Hepatocyte (in vitro differentiated cells): ENCODE measurements around the gene NPR3. TPM values are rescaled to one million over a fixed set of nuclear protein-coding genes. Genes with fewer than 3 reads are reported as not detected.

Experiments
- DNase-seq: peaks from one replicate; pipeline ENCODE4 v3.0.0-alpha.2; 2016; ENCODE audit warnings: low spot score
- H2AFZ ChIP-seq: fragments of 200-600 bp; sonication (generic); 2 replicates; pipeline ENCODE4 v1.6.0; 2016; ENCODE audit warnings: antibody characterized with exemption, mild to moderate bottlenecking
- H3K27ac ChIP-seq: fragments of 200-600 bp; sonication (generic); 2 replicates; pipeline ENCODE4 v1.5.1; 2016; ENCODE audit warnings: mild to moderate bottlenecking
- H3K27me3 ChIP-seq: fragments of 200-600 bp; sonication (generic); 2 replicates; pipeline ENCODE4 v1.6.1; 2016
- H3K36me3 ChIP-seq: fragments of 200-600 bp; sonication (generic); replicated peaks from 2 replicates; pipeline ENCODE4 v1.5.1; 2016; ENCODE audit warnings: low read depth; ENCODE audit not compliant: insufficient read depth
- H3K4me1 ChIP-seq: fragments of 200-600 bp; sonication (generic); 2 replicates; pipeline ENCODE4 v1.5.1; 2016; ENCODE audit warnings: mild to moderate bottlenecking, moderate library complexity; ENCODE audit not compliant: insufficient read depth
- H3K4me2 ChIP-seq: fragments of 200-600 bp; sonication (generic); 2 replicates; pipeline ENCODE4 v1.6.0; 2016
- H3K4me3 ChIP-seq: fragments of 200-600 bp; sonication (generic); 2 replicates; pipeline ENCODE4 v1.5.1; 2016; ENCODE audit warnings: mild to moderate bottlenecking
- H3K79me2 ChIP-seq: fragments of 200-600 bp; sonication (generic); 2 replicates; pipeline ENCODE4 v1.6.0; 2017; ENCODE audit warnings: mild to moderate bottlenecking
- H3K9me2 ChIP-seq: fragments of 200-600 bp; sonication (generic); replicated peaks from 2 replicates; pipeline ENCODE4 v1.6.0; 2017; ENCODE audit warnings: mild to moderate bottlenecking; ENCODE audit not compliant: insufficient read depth
- H3K9me3 ChIP-seq: fragments of 200-600 bp; sonication (generic); 2 replicates; pipeline ENCODE4 v1.5.1; 2016; ENCODE audit warnings: low read depth, mild to moderate bottlenecking
- H4K20me1 ChIP-seq: fragments of 200-600 bp; sonication (generic); 2 replicates; pipeline ENCODE4 v1.6.0; 2016; ENCODE audit warnings: mild to moderate bottlenecking; ENCODE audit not compliant: insufficient read depth, poor library complexity, severe bottlenecking
- EZH2 ChIP-seq: fragments of 200-600 bp; sonication (generic); IDR thresholded peaks from 2 replicates; pipeline ENCODE4 v1.6.1; 2016; ENCODE audit warnings: antibody characterized with exemption, mild to moderate bottlenecking, borderline replicate concordance
- EZH2phosphoT487 ChIP-seq: fragments of 200-600 bp; sonication (generic); IDR thresholded peaks from one replicate; pipeline ENCODE4 v1.6.1; 2018; ENCODE audit warnings: antibody characterized with exemption, mild to moderate bottlenecking, low read depth, moderate library complexity; ENCODE audit not compliant: unreplicated experiment, severe bottlenecking
- WGBS: methylation state at CpG from one replicate; pipeline ENCODE4 v1.1.6; 2016; ENCODE audit warnings: low lambda C conversion rate; ENCODE audit errors: missing lambda C conversion rate; 5-methylcytosine and 5-hydroxymethylcytosine counted together
- polyA plus RNA-seq: library from polyadenylated mRNA; unstranded; fragments of >200 nt; fragmentation: Nextera tagmentation; extraction: Ambion mirVana; gene quantifications from 2 replicates; pipeline ENCODE4 v1.2.1, GENCODE V29; 2016
- total RNA-seq: library from RNA; depleted of rRNA; stranded (reverse); fragments of >200 nt; gene quantifications from 2 replicates; pipeline ENCODE4 v1.2.3, GENCODE V29; 2014
- TF ChIP-seq, protein P1 (sequence below): fragments of 200-600 bp; sonication (generic); IDR thresholded peaks from 2 replicates; pipeline ENCODE4 v1.5.1; 2016; ENCODE audit warnings: antibody characterized with exemption, mild to moderate bottlenecking; ENCODE audit not compliant: poor library complexity

The NPR3 gene
- total and polyA plus RNA-seq, 2 experiments from 2014 or later: 3.6 to 20.0 TPM

DNA sequence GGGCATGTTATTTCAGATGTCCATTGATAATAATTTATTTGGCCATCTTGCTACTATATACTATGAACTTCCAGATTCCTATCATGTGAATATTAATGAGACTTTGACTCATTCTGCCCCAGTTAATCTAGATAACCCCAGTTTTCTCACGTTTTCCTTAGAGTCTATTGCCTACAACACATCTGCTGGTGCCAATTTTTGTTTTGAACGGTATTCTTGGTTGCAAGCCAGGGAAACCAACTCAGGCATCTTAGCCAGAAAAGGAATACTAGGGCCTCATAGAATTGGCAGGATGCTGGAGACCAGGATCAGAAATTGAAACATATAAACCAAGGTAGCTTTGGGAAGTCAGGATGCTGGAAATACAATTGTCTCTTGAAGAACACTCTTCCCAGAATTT is 28.0 kb upstream of the NPR3 start:
- no peaks in the 10 kb centered on the region for H3K36me3 ChIP-seq
- 76% methylated on average over 2 of the region's 2 CpGs for WGBS
- TF ChIP-seq, protein P1, sequence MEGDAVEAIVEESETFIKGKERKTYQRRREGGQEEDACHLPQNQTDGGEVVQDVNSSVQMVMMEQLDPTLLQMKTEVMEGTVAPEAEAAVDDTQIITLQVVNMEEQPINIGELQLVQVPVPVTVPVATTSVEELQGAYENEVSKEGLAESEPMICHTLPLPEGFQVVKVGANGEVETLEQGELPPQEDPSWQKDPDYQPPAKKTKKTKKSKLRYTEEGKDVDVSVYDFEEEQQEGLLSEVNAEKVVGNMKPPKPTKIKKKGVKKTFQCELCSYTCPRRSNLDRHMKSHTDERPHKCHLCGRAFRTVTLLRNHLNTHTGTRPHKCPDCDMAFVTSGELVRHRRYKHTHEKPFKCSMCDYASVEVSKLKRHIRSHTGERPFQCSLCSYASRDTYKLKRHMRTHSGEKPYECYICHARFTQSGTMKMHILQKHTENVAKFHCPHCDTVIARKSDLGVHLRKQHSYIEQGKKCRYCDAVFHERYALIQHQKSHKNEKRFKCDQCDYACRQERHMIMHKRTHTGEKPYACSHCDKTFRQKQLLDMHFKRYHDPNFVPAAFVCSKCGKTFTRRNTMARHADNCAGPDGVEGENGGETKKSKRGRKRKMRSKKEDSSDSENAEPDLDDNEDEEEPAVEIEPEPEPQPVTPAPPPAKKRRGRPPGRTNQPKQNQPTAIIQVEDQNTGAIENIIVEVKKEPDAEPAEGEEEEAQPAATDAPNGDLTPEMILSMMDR: no peak
- TF ChIP-seq EZH2phosphoT487: no peak
- no peak for TF ChIP-seq EZH2
- H3K9me2 ChIP-seq: no peaks in the 10 kb centered on the region
- DNase-seq: no peak
- no peak overlapping the region for H2AFZ ChIP-seq
- H3K79me2 ChIP-seq: no peaks in the 10 kb centered on the region
- no peak overlapping the region for H3K4me3 ChIP-seq
- no peaks in the 10 kb centered on the region for H3K27me3 ChIP-seq
- no peaks in the 10 kb centered on the region for H4K20me1 ChIP-seq
- no peak overlapping the region for H3K4me2 ChIP-seq
- H3K4me1 ChIP-seq: no peaks in the 10 kb centered on the region
- H3K27ac ChIP-seq: no peak overlapping the region
- no peaks in the 10 kb centered on the region for H3K9me3 ChIP-seq

GRCh38 chr5:32684260-32684659 is 26.9 kb upstream of the NPR3 start:
- H3K4me3 ChIP-seq: no peak overlapping the region
- H3K9me3 ChIP-seq: no peaks in the 10 kb centered on the region
- H4K20me1 ChIP-seq: no peaks in the 10 kb centered on the region
- H3K4me1 ChIP-seq: no peaks in the 10 kb centered on the region
- no peaks in the 10 kb centered on the region for H3K27me3 ChIP-seq
- DNase-seq: no peak
- H3K27ac ChIP-seq: no peak overlapping the region
- TF ChIP-seq, protein P1: no peak
- no peak for TF ChIP-seq EZH2phosphoT487
- no peak for TF ChIP-seq EZH2
- 100% methylated on average over 1 of the region's 1 CpG for WGBS
- no peaks in the 10 kb centered on the region for H3K36me3 ChIP-seq
- H3K9me2 ChIP-seq: no peaks in the 10 kb centered on the region
- H3K79me2 ChIP-seq: no peaks in the 10 kb centered on the region
- no peak overlapping the region for H2AFZ ChIP-seq
- no peak overlapping the region for H3K4me2 ChIP-seq

DNA sequence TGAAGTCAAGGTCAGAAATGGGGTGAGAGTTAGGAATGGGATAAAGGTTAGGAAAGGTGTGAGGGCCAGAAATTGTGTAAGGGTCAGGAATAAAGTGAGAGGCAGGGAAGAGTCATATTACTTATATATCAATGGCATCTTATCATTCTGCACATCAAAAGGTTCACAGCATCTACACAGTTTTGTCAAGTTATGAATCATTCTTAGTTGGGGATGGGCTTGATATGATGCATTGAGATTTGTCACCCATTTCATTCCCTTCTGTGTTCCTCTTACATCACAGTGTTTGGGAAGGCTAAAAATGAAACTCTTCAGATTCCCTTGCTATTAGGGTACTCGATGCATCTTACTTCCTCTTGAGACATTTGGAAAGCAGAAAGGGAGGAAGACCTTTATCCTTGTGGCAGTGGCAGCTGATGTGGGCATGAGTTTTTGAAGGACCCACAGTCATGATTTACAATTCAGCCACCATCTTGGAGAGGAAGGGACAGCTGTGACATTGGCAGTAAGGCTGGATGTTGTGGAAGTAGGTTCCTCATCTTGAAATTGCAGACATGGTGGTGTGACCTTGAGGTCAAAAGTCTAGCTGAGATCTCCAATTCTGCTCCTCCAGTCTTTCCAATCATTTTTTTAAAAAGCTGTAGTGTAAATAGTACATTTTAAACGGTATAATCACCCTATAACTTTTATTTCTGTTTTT is 24.2 kb upstream of the NPR3 start:
- 77% methylated on average over 2 of the region's 2 CpGs for WGBS
- Histone ChIP-seq H3K27me3 (no peaks in the 10 kb centered on the region), H4K20me1 (no peaks in the 10 kb centered on the region), H3K9me2 (no peaks in the 10 kb centered on the region), H3K4me1 (no peaks in the 10 kb centered on the region), H2AFZ (no peak overlapping the region), H3K9me3 (no peaks in the 10 kb centered on the region), H3K27ac (no peak overlapping the region), H3K4me3 (no peak overlapping the region), H3K4me2 (no peak overlapping the region), H3K79me2 (no peaks in the 10 kb centered on the region), H3K36me3 (no peaks in the 10 kb centered on the region)
- TF ChIP-seq EZH2 (no peak), EZH2phosphoT487 (no peak)
- TF ChIP-seq, protein P1: no peak
- DNase-seq: no peak

- no peaks in the 10 kb centered on the region for H3K9me2 ChIP-seq
- H3K4me1 ChIP-seq: no peaks in the 10 kb centered on the region
- H2AFZ ChIP-seq: no peak overlapping the region
- no peak overlapping the region for H3K4me2 ChIP-seq
- H3K27me3 ChIP-seq: no peaks in the 10 kb centered on the region
- no peaks in the 10 kb centered on the region for H3K79me2 ChIP-seq
- no peaks in the 10 kb centered on the region for H3K9me3 ChIP-seq
- H3K27ac ChIP-seq: no peak overlapping the region
- no peaks in the 10 kb centered on the region for H3K36me3 ChIP-seq
- H3K4me3 ChIP-seq: no peak overlapping the region
- no peak for DNase-seq
- TF ChIP-seq EZH2phosphoT487: no peak
- TF ChIP-seq, protein P1: no peak
- no peak for TF ChIP-seq EZH2
- no peaks in the 10 kb centered on the region for H4K20me1 ChIP-seq
Measured at GRCh38 chr5:32687499-32687831, 23.7 kb upstream of the NPR3 start.
